ENCODE measurements around the gene CACNA1C.

GRCh38 chr12:2353691-2354090, 300.9 kb downstream of the CACNA1C start:
- TF ChIP-seq PAX5 (IDR thresholded peaks at IDR 0.05; ENCODE audit: borderline replicate concordance, low read depth, low read length) (no peak), ZBTB11 (CRISPR knock-in tag; IDR thresholded peaks at IDR 0.05) (no peak), EGR1 (IDR thresholded peaks at IDR 0.05; ENCODE audit: borderline replicate concordance in 1 of 2, low read depth in 2 of 2, low read length in 2 of 2) (no peak), CTCF (IDR thresholded peaks at IDR 0.05 in 2 of 3, conservative IDR thresholded peaks at IDR 0.05 in 1 of 3; ENCODE audit: control insufficient read depth in 2 of 3, extremely low read depth in 1 of 3, insufficient read depth in 1 of 3, low read depth in 3 of 3, low read length in 3 of 3) (no peak), POLR2AphosphoS5 (IDR thresholded peaks at IDR 0.05; ENCODE audit: low read length) (no peak), SMC3 (IDR thresholded peaks at IDR 0.05; ENCODE audit: borderline replicate concordance, low read length) (no peak), NR2F1 (conservative IDR thresholded peaks at IDR 0.05) (no peak)

Measured in GM12878 (cell line).